ENCODE results near the gene IL6R.

Gene IL6R

GRCh38 chr1:154490317-154490716, 85.2 kb downstream of the IL6R start:
- TF ChIP-seq FOXP2 (optimal IDR thresholded peaks at IDR 0.05; ENCODE audit: borderline replicate concordance, extremely low read depth, extremely low read length, insufficient read depth) (no peak), TAF1 (IDR thresholded peaks at IDR 0.05; ENCODE audit: borderline replicate concordance, insufficient read depth, low read length) (no peak), REST (IDR thresholded peaks at IDR 0.05; ENCODE audit: insufficient read depth in 1 of 2, low read depth in 2 of 2, low read length in 2 of 2) (no peak), POLR2AphosphoS5 (IDR thresholded peaks at IDR 0.05; ENCODE audit: low read depth, low read length) (no peak), SIN3A (IDR thresholded peaks at IDR 0.05; ENCODE audit: borderline replicate concordance, insufficient read depth, low read length) (no peak)

GRCh38 chr1:154492115-154492514, 87.0 kb downstream of the IL6R start:
- TF ChIP-seq TAF1 (IDR thresholded peaks at IDR 0.05; ENCODE audit: borderline replicate concordance, insufficient read depth, low read length) (no peak), SIN3A (IDR thresholded peaks at IDR 0.05; ENCODE audit: borderline replicate concordance, insufficient read depth, low read length) (no peak), REST (IDR thresholded peaks at IDR 0.05; ENCODE audit: insufficient read depth in 1 of 2, low read depth in 2 of 2, low read length in 2 of 2) (no peak), FOXP2 (optimal IDR thresholded peaks at IDR 0.05; ENCODE audit: borderline replicate concordance, extremely low read depth, extremely low read length, insufficient read depth) (no peak)

- TF ChIP-seq REST (IDR thresholded peaks at IDR 0.05; ENCODE audit: insufficient read depth in 1 of 2, low read depth in 2 of 2, low read length in 2 of 2) (no peak), SIN3A (IDR thresholded peaks at IDR 0.05; ENCODE audit: borderline replicate concordance, insufficient read depth, low read length) (no peak), FOXP2 (optimal IDR thresholded peaks at IDR 0.05; ENCODE audit: borderline replicate concordance, extremely low read depth, extremely low read length, insufficient read depth) (peak; percentile 92), POLR2AphosphoS5 (IDR thresholded peaks at IDR 0.05; ENCODE audit: low read depth, low read length) (no peak), TAF1 (IDR thresholded peaks at IDR 0.05; ENCODE audit: borderline replicate concordance, insufficient read depth, low read length) (peak; percentile 31; the same call in 1 of the 2 replicates)
These were observed 88.1 kb downstream of the IL6R start for GRCh38 chr1:154493276-154493675.

GRCh38 chr1:154495496-154496273, 90.5 kb downstream of the IL6R start:
- no peak for TF ChIP-seq POLR2AphosphoS5 (IDR thresholded peaks at IDR 0.05; ENCODE audit: low read depth, low read length)
- TF ChIP-seq REST (IDR thresholded peaks at IDR 0.05; ENCODE audit: insufficient read depth in 1 of 2, low read depth in 2 of 2, low read length in 2 of 2): no peak
- no peak for TF ChIP-seq FOXP2 (optimal IDR thresholded peaks at IDR 0.05; ENCODE audit: borderline replicate concordance, extremely low read depth, extremely low read length, insufficient read depth)
- no peak for TF ChIP-seq TAF1 (IDR thresholded peaks at IDR 0.05; ENCODE audit: borderline replicate concordance, insufficient read depth, low read length)
- TF ChIP-seq SIN3A (IDR thresholded peaks at IDR 0.05; ENCODE audit: borderline replicate concordance, insufficient read depth, low read length): no peak
